ENCODE measurements around the gene SLC16A14. TPM values are rescaled to one million over a fixed set of nuclear protein-coding genes. Genes with fewer than 3 reads are reported as not detected.

Gene SLC16A14
- total RNA-seq, 2 experiments from 2014 or later, result 0.63 to 0.89 TPM

GRCh38 chr2:230077851-230078547 is 9.3 kb upstream of the SLC16A14 start:
- H3K4me3 ChIP-seq (ENCODE audit: low read length), result no peak overlapping the region
- no peaks in the 10 kb centered on the region for H3K27me3 ChIP-seq (ENCODE audit: control insufficient read depth in 1 of 2, insufficient read depth in 2 of 2, low read length in 2 of 2)
- Mint-ChIP-seq H3K27me3 (no peaks in the 10 kb centered on the region), H3K4me3 (no peak overlapping the region), H3K27ac (no peak overlapping the region), H3K9me3 (no peaks in the 10 kb centered on the region), H3K4me1 (ENCODE audit: low read depth) (no peaks in the 10 kb centered on the region), H3K36me3 (ENCODE audit: low read depth) (no peaks in the 10 kb centered on the region)
- CTCF ChIA-PET, result interaction anchor here (1.1 kb wide), 1 partner anchor 12 kb away, joined by 3 read pairs; no protein-coding TSS in a partner anchor
- no peak for TF ChIP-seq CTCF (IDR thresholded peaks at IDR 0.05)
- H3K9me3 ChIP-seq (ENCODE audit: control insufficient read depth in 1 of 2, insufficient read depth in 1 of 2, low read length in 2 of 2), result no peaks in the 10 kb centered on the region
- H3K36me3 ChIP-seq (ENCODE audit: insufficient read depth, low read length), result no peaks in the 10 kb centered on the region
- POLR2A ChIA-PET, result no interaction called here
- no peak overlapping the region for H3K27ac ChIP-seq (ENCODE audit: low read depth in 1 of 2, low read length in 2 of 2)
- intact Hi-C loops (cut with DNase I, micrococcal nuclease), result no loop called here
- no peak for DNase-seq
- H3K4me1 ChIP-seq (ENCODE audit: insufficient read depth, low read length), result no peaks in the 10 kb centered on the region
- no peak for ATAC-seq (ENCODE audit: poor library complexity)

- H3K9me3 Mint-ChIP-seq, result no peaks in the 10 kb centered on the region
- ATAC-seq (ENCODE audit: poor library complexity) (no peak), DNase-seq (no peak)
- peaks cover 0 to 3% of the 10 kb centered on the region in 2 experiments for H3K27me3 ChIP-seq (ENCODE audit: control insufficient read depth in 1 of 2, insufficient read depth in 2 of 2, low read length in 2 of 2)
- H3K4me3 Mint-ChIP-seq, result no peak overlapping the region
- no peak for TF ChIP-seq CTCF (IDR thresholded peaks at IDR 0.05)
- no peaks in the 10 kb centered on the region for H3K4me1 Mint-ChIP-seq (ENCODE audit: low read depth)
- H3K9me3 ChIP-seq (ENCODE audit: control insufficient read depth in 1 of 2, insufficient read depth in 1 of 2, low read length in 2 of 2), result no peaks in the 10 kb centered on the region
- H3K4me1 ChIP-seq (ENCODE audit: insufficient read depth, low read length), result no peaks in the 10 kb centered on the region
- no peak overlapping the region for H3K4me3 ChIP-seq (ENCODE audit: low read length)
- H3K27me3 Mint-ChIP-seq, result no peaks in the 10 kb centered on the region
- no peak overlapping the region for H3K27ac Mint-ChIP-seq
- H3K27ac ChIP-seq (ENCODE audit: low read depth in 1 of 2, low read length in 2 of 2), result no peak overlapping the region
- ChIA-PET POLR2A (no interaction called here), CTCF (interaction anchor here (0.7 to 1.1 kb wide), 2 partner anchors 9 to 11 kb away, joined by 3 to 4 read pairs; no protein-coding TSS in a partner anchor)
- intact Hi-C loops (cut with DNase I, micrococcal nuclease), result no loop called here
- no peaks in the 10 kb centered on the region for H3K36me3 ChIP-seq (ENCODE audit: insufficient read depth, low read length)
- H3K36me3 Mint-ChIP-seq (ENCODE audit: low read depth), result no peaks in the 10 kb centered on the region
Measured at GRCh38 chr2:230076819-230077218, 8.1 kb upstream of the SLC16A14 start.

GRCh38 chr2:230075988-230076631 is 7.4 kb upstream of the SLC16A14 start:
- ChIA-PET CTCF (interaction anchor here (1.1 kb wide), 1 partner anchor 9 kb away, joined by 5 read pairs; no protein-coding TSS in a partner anchor), POLR2A (no interaction called here)
- Mint-ChIP-seq H3K27ac (no peak overlapping the region), H3K27me3 (no peaks in the 10 kb centered on the region), H3K9me3 (no peaks in the 10 kb centered on the region), H3K4me1 (ENCODE audit: low read depth) (no peaks in the 10 kb centered on the region), H3K4me3 (no peak overlapping the region), H3K36me3 (ENCODE audit: low read depth) (no peaks in the 10 kb centered on the region)
- H3K27me3 ChIP-seq (ENCODE audit: control insufficient read depth in 1 of 2, insufficient read depth in 2 of 2, low read length in 2 of 2), result peaks cover 0 to 4% of the 10 kb centered on the region in 2 experiments
- no peak for ATAC-seq (ENCODE audit: poor library complexity)
- TF ChIP-seq CTCF (IDR thresholded peaks at IDR 0.05), result no peak
- H3K36me3 ChIP-seq (ENCODE audit: insufficient read depth, low read length), result no peaks in the 10 kb centered on the region
- H3K9me3 ChIP-seq (ENCODE audit: control insufficient read depth in 1 of 2, insufficient read depth in 1 of 2, low read length in 2 of 2), result no peaks in the 10 kb centered on the region
- intact Hi-C loops (cut with DNase I, micrococcal nuclease), result no loop called here
- no peaks in the 10 kb centered on the region for H3K4me1 ChIP-seq (ENCODE audit: insufficient read depth, low read length)
- no peak overlapping the region for H3K27ac ChIP-seq (ENCODE audit: low read depth in 1 of 2, low read length in 2 of 2)
- H3K4me3 ChIP-seq (ENCODE audit: low read length), result no peak overlapping the region
- no peak for DNase-seq

All from CD4-positive, alpha-beta T cell (primary cell).